Right lung (tissue), 5 donors: ENCODE results near the gene ANKRD62. TPM values are rescaled to one million over a fixed set of nuclear protein-coding genes. Genes with fewer than 3 reads are reported as not detected.

ENCODE experiments used
- polyA plus RNA-seq, 5 donors: library from polyadenylated mRNA; unstranded; fragments of 120-200 nt; gene quantifications; one replicate each; pipeline versions ENCODE4 v1.2.1 to v1.2.3, GENCODE V29; 2013; ENCODE audit warnings: inconsistent platforms in 1 of 5, low replicate concordance in 1 of 5; ENCODE audit not compliant: insufficient read length in 5 of 5, insufficient read depth in 1 of 5

ANKRD62 gene
- polyA plus RNA-seq, 5 donors: 0.05 to 0.09 (median 0.07) TPM; not detected in 2

Other genes starting within 250 kb of the ANKRD62 start
- gene CHMP1B, start 242.4 kb upstream of the ANKRD62 start, polyA plus RNA-seq: 10 to 100 TPM; 37.4 to 40.4 (median 38.1) TPM
- 10 to 100 TPM; 37.3 to 47.4 (median 43.3) TPM for gene MPPE1, start 185.5 kb upstream of the ANKRD62 start, polyA plus RNA-seq
- gene IMPA2, start 112.3 kb upstream of the ANKRD62 start, polyA plus RNA-seq: 10 to 100 TPM; 66.2 to 88.3 (median 74.5) TPM
- 1 to 10 TPM in 3 of 5 donors, under 1 TPM in 2; 0.37 to 2.4 (median 1.4) TPM for gene CIDEA, start 160.5 kb downstream of the ANKRD62 start, polyA plus RNA-seq
- gene TUBB6, start 214.4 kb downstream of the ANKRD62 start, polyA plus RNA-seq: 10 to 100 TPM; 56.8 to 96.5 (median 66.7) TPM